Mucosa of stomach (tissue), 1 donor: Measurements from ENCODE around the gene GALNT7.

Experiments
- H3K27me3 ChIP-seq: one replicate; pipeline ENCODE4 v1.7.0; 2013; ENCODE audit warnings: mild to moderate bottlenecking, low read length; ENCODE audit not compliant: control insufficient read depth, insufficient read depth
- H3K36me3 ChIP-seq: one replicate; pipeline ENCODE4 v1.7.0; 2013; ENCODE audit warnings: low read length; ENCODE audit not compliant: control insufficient read depth, insufficient read depth
- H3K4me1 ChIP-seq: one replicate; pipeline ENCODE4 v1.7.0; 2013; ENCODE audit warnings: mild to moderate bottlenecking, low read length; ENCODE audit not compliant: control insufficient read depth, insufficient read depth
- H3K4me3 ChIP-seq: one replicate; pipeline ENCODE4 v1.7.0; 2013; ENCODE audit warnings: low read length
- H3K9ac ChIP-seq: one replicate; pipeline ENCODE4 v1.7.0; 2013; ENCODE audit warnings: mild to moderate bottlenecking, low read length, moderate library complexity
- H3K9me3 ChIP-seq: one replicate; pipeline ENCODE4 v1.7.0; 2013; ENCODE audit warnings: mild to moderate bottlenecking, low read length, moderate library complexity; ENCODE audit not compliant: control insufficient read depth
- donor health status: Pancreatic carcinoma.

The GALNT7 gene

GRCh38 chr4:173185847-173186510 is 17.4 kb downstream of the GALNT7 start:
- H3K4me1 ChIP-seq, result peaks cover 40% of the 10 kb centered on the region
- H3K36me3 ChIP-seq, result no peaks in the 10 kb centered on the region
- H3K9me3 ChIP-seq, result no peaks in the 10 kb centered on the region
- H3K4me3 ChIP-seq, result no peak overlapping the region
- peak overlapping the region; percentile 33 for H3K9ac ChIP-seq
- no peaks in the 10 kb centered on the region for H3K27me3 ChIP-seq

GRCh38 chr4:173187732-173188131 is 19.1 kb downstream of the GALNT7 start:
- Histone ChIP-seq H3K27me3 (no peaks in the 10 kb centered on the region), H3K9ac (no peak overlapping the region), H3K36me3 (no peaks in the 10 kb centered on the region), H3K9me3 (no peaks in the 10 kb centered on the region), H3K4me1 (peaks cover 41% of the 10 kb centered on the region), H3K4me3 (no peak overlapping the region)

- Histone ChIP-seq H3K9ac (no peak overlapping the region), H3K9me3 (no peaks in the 10 kb centered on the region), H3K36me3 (no peaks in the 10 kb centered on the region), H3K4me3 (no peak overlapping the region), H3K27me3 (no peaks in the 10 kb centered on the region), H3K4me1 (peaks cover 45% of the 10 kb centered on the region)
These were observed 20.0 kb downstream of the GALNT7 start for GRCh38 chr4:173188648-173189047.

- H3K9ac ChIP-seq, result no peak overlapping the region
- peaks cover 45% of the 10 kb centered on the region for H3K4me1 ChIP-seq
These were observed 20.6 kb downstream of the GALNT7 start for GRCh38 chr4:173189117-173189693.

GRCh38 chr4:173191623-173192041 is 23.0 kb downstream of the GALNT7 start:
- Histone ChIP-seq H3K4me1 (peaks cover 33% of the 10 kb centered on the region), H3K9ac (no peak overlapping the region), H3K9me3 (no peaks in the 10 kb centered on the region), H3K27me3 (no peaks in the 10 kb centered on the region), H3K36me3 (no peaks in the 10 kb centered on the region), H3K4me3 (no peak overlapping the region)

More at GRCh38 chr4:173189117-173189693, 20.6 kb downstream of the GALNT7 start:
- Histone ChIP-seq H3K27me3 (no peaks in the 10 kb centered on the region), H3K4me3 (no peak overlapping the region), H3K36me3 (no peaks in the 10 kb centered on the region), H3K9me3 (no peaks in the 10 kb centered on the region)

- H3K4me3 ChIP-seq, result no peak overlapping the region
- no peaks in the 10 kb centered on the region for H3K9me3 ChIP-seq
- H3K27me3 ChIP-seq, result no peaks in the 10 kb centered on the region
- H3K4me1 ChIP-seq, result peaks cover 33% of the 10 kb centered on the region
- H3K36me3 ChIP-seq, result no peaks in the 10 kb centered on the region
- H3K9ac ChIP-seq, result no peak overlapping the region
These were observed 24.0 kb downstream of the GALNT7 start for GRCh38 chr4:173192375-173193162.

GRCh38 chr4:173194157-173194556 is 25.5 kb downstream of the GALNT7 start:
- Histone ChIP-seq H3K4me3 (no peak overlapping the region), H3K27me3 (no peaks in the 10 kb centered on the region), H3K9me3 (no peaks in the 10 kb centered on the region), H3K9ac (no peak overlapping the region), H3K36me3 (no peaks in the 10 kb centered on the region), H3K4me1 (peaks cover 19% of the 10 kb centered on the region)

- Histone ChIP-seq H3K9me3 (no peaks in the 10 kb centered on the region), H3K27me3 (no peaks in the 10 kb centered on the region), H3K36me3 (no peaks in the 10 kb centered on the region), H3K4me1 (peaks cover 19% of the 10 kb centered on the region), H3K4me3 (no peak overlapping the region), H3K9ac (no peak overlapping the region)
These were observed 26.5 kb downstream of the GALNT7 start for GRCh38 chr4:173195109-173195508.

- Histone ChIP-seq H3K36me3 (no peaks in the 10 kb centered on the region), H3K9ac (no peak overlapping the region), H3K4me1 (peaks cover 3% of the 10 kb centered on the region), H3K4me3 (no peak overlapping the region), H3K27me3 (no peaks in the 10 kb centered on the region), H3K9me3 (no peaks in the 10 kb centered on the region)
These were observed 30.9 kb downstream of the GALNT7 start for GRCh38 chr4:173199553-173199952.

- Histone ChIP-seq H3K9me3 (no peaks in the 10 kb centered on the region), H3K9ac (no peak overlapping the region), H3K4me3 (no peak overlapping the region), H3K27me3 (no peaks in the 10 kb centered on the region), H3K36me3 (peaks cover 5% of the 10 kb centered on the region), H3K4me1 (peaks cover 3% of the 10 kb centered on the region)
These were observed 31.7 kb downstream of the GALNT7 start for GRCh38 chr4:173200103-173200884.

- H3K9me3 ChIP-seq, result no peaks in the 10 kb centered on the region
- no peaks in the 10 kb centered on the region for H3K27me3 ChIP-seq
- peaks cover 3% of the 10 kb centered on the region for H3K4me1 ChIP-seq
- H3K9ac ChIP-seq, result no peak overlapping the region
- H3K36me3 ChIP-seq, result peaks cover 5% of the 10 kb centered on the region
- no peak overlapping the region for H3K4me3 ChIP-seq
These were observed 33.8 kb downstream of the GALNT7 start for GRCh38 chr4:173202395-173202794.
